Measurements from ENCODE around the gene ANKDD1B. TPM values are rescaled to one million over a fixed set of nuclear protein-coding genes. Genes with fewer than 3 reads are reported as not detected.

Gene ANKDD1B
- total RNA-seq: 0.14 and 0.27 TPM in 2 replicates

GRCh38 chr5:75611311-75612225, at the start of gene ANKDD1B:
TSS of gene ANKDD1B (plus strand) at chr5:75611453. CDS start at chr5:75611635, 182 bp downstream.

GRCh38 chr5:75717082-75717922, 106.0 kb downstream of the ANKDD1B start, which contains the start of gene POC5:
TSS of gene POC5 (minus strand) at chr5:75717437. CDS start at chr5:75712937, 4,500 bp downstream.

Small RNA genes lying within 50 kb of the gene (small RNA-seq; reads per million reads assigned to genes)
- gene RNU6-680P: not detected

Other genes with a start within 250 kb of the ANKDD1B start
- 38.0 and 40.8 TPM in 2 replicates for gene CERT1, start 99.8 kb upstream of the ANKDD1B start, total RNA-seq
- 49.8 and 55.5 TPM in 2 replicates for gene POLK, start 99.6 kb upstream of the ANKDD1B start, total RNA-seq
- gene POC5, start 106.0 kb downstream of the ANKDD1B start, total RNA-seq: 14.9 and 20.1 TPM in 2 replicates

Measured in thoracic aorta endothelial cell (primary cell).